Mucosa of gallbladder (tissue), 1 donor: ENCODE results near the gene MYH11. TPM values are rescaled to one million over a fixed set of nuclear protein-coding genes. Genes with fewer than 3 reads are reported as not detected.
"Not testable (repeated sequence)": the region's sequence is repeated elsewhere in the genome, so short reads cannot be mapped to it uniquely, and the experiment has no call there.

Experiments
- DNase-seq: peaks from one replicate; pipeline ENCODE4 v3.0.0-alpha.2; 2020; ENCODE audit warnings: low spot score
- total RNA-seq: library from RNA; stranded (reverse); gene quantifications from one replicate; pipeline ENCODE4 v1.2.1, GENCODE V29; 2021
- donor health status: DM: no; HTN: no; CAD: no.

The MYH11 gene
- total RNA-seq, 1 donor from 2014 or later, result 1,761 TPM

- no peak for DNase-seq
Observed at GRCh38 chr16:15876503-15876902, 19.7 kb upstream of the MYH11 start.

GRCh38 chr16:15874745-15875314 is 18.0 kb upstream of the MYH11 start:
- DNase-seq, result peak; percentile 28

GRCh38 chr16:15873737-15874136 is 16.9 kb upstream of the MYH11 start:
- no peak for DNase-seq

- no peak for DNase-seq
Observed at GRCh38 chr16:15873301-15873700, 16.5 kb upstream of the MYH11 start.

- DNase-seq, result no peak
Observed at GRCh38 chr16:15870011-15870410, 13.2 kb upstream of the MYH11 start.

GRCh38 chr16:15866451-15866850 is 9.6 kb upstream of the MYH11 start:
- no peak for DNase-seq

- DNase-seq, result no peak
Observed at GRCh38 chr16:15865742-15866141, 8.9 kb upstream of the MYH11 start.

- no peak for DNase-seq
Observed at GRCh38 chr16:15864939-15865338, 8.1 kb upstream of the MYH11 start.

- DNase-seq, result no peak
Observed at GRCh38 chr16:15861996-15862395, 5.2 kb upstream of the MYH11 start.

GRCh38 chr16:15858921-15859668 is 2.3 kb upstream of the MYH11 start:
- DNase-seq, result no peak

- DNase-seq, result peak; percentile 47
Observed at GRCh38 chr16:15857724-15858560, 1.1 kb upstream of the MYH11 start.

GRCh38 chr16:15856182-15856581 is 646 bp downstream of the MYH11 start:
- no peak for DNase-seq

GRCh38 chr16:15855704-15856003 is 1.2 kb downstream of the MYH11 start:
- DNase-seq, result no peak

GRCh38 chr16:15854906-15855703 is 1.7 kb downstream of the MYH11 start:
- DNase-seq, result no peak

- DNase-seq, result no peak
Observed at GRCh38 chr16:15854061-15854460, 2.8 kb downstream of the MYH11 start.

GRCh38 chr16:15853021-15853420 is 3.8 kb downstream of the MYH11 start:
- DNase-seq, result no peak

- DNase-seq, result not testable (repeated sequence)
Observed at GRCh38 chr16:15850555-15850954, 6.3 kb downstream of the MYH11 start.

GRCh38 chr16:15849209-15849981 is 7.4 kb downstream of the MYH11 start:
- DNase-seq, result no peak

GRCh38 chr16:15847611-15848175 is 9.1 kb downstream of the MYH11 start:
- DNase-seq, result no peak

- DNase-seq, result no peak
Observed at GRCh38 chr16:15846510-15846909, 10.3 kb downstream of the MYH11 start.
